ENCODE measurements around the gene DHRS3.

The DHRS3 gene

DNA sequence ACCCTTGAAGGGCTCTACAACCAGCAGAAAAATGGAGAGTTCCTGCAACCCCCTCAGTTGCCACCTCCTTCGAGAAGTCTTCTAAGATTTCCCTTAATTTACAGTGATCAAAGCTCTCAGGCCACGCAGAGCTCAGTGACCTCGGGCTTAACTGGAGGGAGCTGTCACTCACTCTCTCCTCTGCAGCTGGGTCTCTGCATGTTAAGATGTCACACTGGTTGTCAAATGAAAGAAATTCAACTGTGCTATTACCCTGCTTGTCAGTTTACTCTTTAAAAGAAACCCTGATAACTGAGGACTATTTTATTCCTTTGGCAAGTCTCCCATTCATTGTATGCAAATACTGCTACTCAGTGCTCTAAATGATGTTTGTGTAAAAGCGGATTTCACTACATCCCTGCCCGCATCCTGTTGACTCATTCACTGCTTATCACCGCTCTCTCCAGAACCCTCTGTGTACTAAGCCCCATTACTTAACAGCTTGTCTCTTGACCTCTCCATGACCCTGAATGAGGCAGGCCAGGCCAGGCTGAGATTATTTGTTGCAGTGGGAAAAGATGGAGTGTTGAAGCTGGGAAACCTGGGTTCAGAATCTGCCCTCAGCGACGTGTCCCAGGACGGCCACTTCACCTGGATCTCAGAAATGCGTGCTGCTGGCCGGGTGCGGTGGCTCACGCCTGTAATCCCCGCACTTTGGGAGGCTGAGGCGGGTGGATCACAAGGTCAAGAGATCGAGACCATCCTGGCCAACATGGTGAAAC is 13.7 kb downstream of the DHRS3 start:
- TF ChIP-seq POLR2AphosphoS5 (IDR thresholded peaks at IDR 0.05; ENCODE audit: low read depth, low read length) (peak; percentile 60; the same call in 1 of the 2 replicates), SIN3A (IDR thresholded peaks at IDR 0.05; ENCODE audit: borderline replicate concordance, insufficient read depth, low read length) (peak; percentile 94), FOXP2 (optimal IDR thresholded peaks at IDR 0.05; ENCODE audit: borderline replicate concordance, extremely low read depth, extremely low read length, insufficient read depth) (peak; percentile 96), TAF1 (IDR thresholded peaks at IDR 0.05; ENCODE audit: borderline replicate concordance, insufficient read depth, low read length) (peak; percentile 35; the same call in 1 of the 2 replicates)
- TF ChIP-seq, protein P1, sequence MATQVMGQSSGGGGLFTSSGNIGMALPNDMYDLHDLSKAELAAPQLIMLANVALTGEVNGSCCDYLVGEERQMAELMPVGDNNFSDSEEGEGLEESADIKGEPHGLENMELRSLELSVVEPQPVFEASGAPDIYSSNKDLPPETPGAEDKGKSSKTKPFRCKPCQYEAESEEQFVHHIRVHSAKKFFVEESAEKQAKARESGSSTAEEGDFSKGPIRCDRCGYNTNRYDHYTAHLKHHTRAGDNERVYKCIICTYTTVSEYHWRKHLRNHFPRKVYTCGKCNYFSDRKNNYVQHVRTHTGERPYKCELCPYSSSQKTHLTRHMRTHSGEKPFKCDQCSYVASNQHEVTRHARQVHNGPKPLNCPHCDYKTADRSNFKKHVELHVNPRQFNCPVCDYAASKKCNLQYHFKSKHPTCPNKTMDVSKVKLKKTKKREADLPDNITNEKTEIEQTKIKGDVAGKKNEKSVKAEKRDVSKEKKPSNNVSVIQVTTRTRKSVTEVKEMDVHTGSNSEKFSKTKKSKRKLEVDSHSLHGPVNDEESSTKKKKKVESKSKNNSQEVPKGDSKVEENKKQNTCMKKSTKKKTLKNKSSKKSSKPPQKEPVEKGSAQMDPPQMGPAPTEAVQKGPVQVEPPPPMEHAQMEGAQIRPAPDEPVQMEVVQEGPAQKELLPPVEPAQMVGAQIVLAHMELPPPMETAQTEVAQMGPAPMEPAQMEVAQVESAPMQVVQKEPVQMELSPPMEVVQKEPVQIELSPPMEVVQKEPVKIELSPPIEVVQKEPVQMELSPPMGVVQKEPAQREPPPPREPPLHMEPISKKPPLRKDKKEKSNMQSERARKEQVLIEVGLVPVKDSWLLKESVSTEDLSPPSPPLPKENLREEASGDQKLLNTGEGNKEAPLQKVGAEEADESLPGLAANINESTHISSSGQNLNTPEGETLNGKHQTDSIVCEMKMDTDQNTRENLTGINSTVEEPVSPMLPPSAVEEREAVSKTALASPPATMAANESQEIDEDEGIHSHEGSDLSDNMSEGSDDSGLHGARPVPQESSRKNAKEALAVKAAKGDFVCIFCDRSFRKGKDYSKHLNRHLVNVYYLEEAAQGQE (IDR thresholded peaks at IDR 0.05; ENCODE audit: insufficient read depth in 1 of 2, low read depth in 2 of 2, low read length in 2 of 2) = peak in 1 of 2 experiments; percentile 70; a peak in 2 of 4 replicates

DNA sequence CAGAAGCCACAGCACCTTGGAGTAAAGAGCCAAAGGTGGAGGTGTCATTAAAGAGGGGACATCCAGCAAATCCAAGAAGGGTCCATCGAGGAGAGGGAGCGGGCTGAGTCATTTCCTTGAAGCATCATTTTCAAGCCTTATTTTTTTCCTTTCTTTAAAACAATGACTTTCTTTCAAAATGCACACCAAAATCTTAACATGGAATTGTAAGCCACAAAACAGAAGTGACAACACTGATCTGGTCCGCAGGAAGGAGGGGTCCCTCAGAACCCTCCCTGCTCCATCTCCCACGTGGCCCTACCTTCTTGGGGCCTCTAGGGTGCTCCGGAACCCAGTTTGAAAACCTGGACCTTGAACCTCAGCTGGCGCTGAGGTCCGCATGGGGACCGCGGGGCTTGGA is 14.8 kb downstream of the DHRS3 start:
- TF ChIP-seq TAF1 (IDR thresholded peaks at IDR 0.05; ENCODE audit: borderline replicate concordance, insufficient read depth, low read length) (no peak), FOXP2 (optimal IDR thresholded peaks at IDR 0.05; ENCODE audit: borderline replicate concordance, extremely low read depth, extremely low read length, insufficient read depth) (no peak), SIN3A (IDR thresholded peaks at IDR 0.05; ENCODE audit: borderline replicate concordance, insufficient read depth, low read length) (no peak), POLR2AphosphoS5 (IDR thresholded peaks at IDR 0.05; ENCODE audit: low read depth, low read length) (no peak)
- TF ChIP-seq, protein P1 (IDR thresholded peaks at IDR 0.05; ENCODE audit: insufficient read depth in 1 of 2, low read depth in 2 of 2, low read length in 2 of 2) = no peak

DNA sequence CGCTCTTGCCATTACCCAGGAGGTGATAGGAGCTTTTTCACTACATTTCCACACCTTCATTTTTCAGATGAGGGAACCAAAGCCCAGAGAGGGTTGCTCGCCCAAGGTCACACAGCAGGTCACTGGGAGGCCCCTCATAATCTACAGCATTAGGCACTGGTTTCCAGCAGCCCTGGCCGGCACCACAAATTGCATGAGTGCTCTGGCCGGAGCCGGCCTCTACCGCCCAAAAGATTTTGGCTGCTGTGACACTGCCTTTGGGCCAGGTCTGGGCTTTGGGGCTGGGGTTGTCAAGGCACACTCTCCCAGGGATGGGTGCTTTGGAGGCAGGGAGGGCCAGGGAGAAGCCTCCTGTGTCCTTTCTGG is 15.4 kb downstream of the DHRS3 start:
- TF ChIP-seq, protein P1 (IDR thresholded peaks at IDR 0.05; ENCODE audit: insufficient read depth in 1 of 2, low read depth in 2 of 2, low read length in 2 of 2) = no peak
- TF ChIP-seq FOXP2 (optimal IDR thresholded peaks at IDR 0.05; ENCODE audit: borderline replicate concordance, extremely low read depth, extremely low read length, insufficient read depth) (no peak), POLR2AphosphoS5 (IDR thresholded peaks at IDR 0.05; ENCODE audit: low read depth, low read length) (no peak), TAF1 (IDR thresholded peaks at IDR 0.05; ENCODE audit: borderline replicate concordance, insufficient read depth, low read length) (no peak), SIN3A (IDR thresholded peaks at IDR 0.05; ENCODE audit: borderline replicate concordance, insufficient read depth, low read length) (no peak)

DNA sequence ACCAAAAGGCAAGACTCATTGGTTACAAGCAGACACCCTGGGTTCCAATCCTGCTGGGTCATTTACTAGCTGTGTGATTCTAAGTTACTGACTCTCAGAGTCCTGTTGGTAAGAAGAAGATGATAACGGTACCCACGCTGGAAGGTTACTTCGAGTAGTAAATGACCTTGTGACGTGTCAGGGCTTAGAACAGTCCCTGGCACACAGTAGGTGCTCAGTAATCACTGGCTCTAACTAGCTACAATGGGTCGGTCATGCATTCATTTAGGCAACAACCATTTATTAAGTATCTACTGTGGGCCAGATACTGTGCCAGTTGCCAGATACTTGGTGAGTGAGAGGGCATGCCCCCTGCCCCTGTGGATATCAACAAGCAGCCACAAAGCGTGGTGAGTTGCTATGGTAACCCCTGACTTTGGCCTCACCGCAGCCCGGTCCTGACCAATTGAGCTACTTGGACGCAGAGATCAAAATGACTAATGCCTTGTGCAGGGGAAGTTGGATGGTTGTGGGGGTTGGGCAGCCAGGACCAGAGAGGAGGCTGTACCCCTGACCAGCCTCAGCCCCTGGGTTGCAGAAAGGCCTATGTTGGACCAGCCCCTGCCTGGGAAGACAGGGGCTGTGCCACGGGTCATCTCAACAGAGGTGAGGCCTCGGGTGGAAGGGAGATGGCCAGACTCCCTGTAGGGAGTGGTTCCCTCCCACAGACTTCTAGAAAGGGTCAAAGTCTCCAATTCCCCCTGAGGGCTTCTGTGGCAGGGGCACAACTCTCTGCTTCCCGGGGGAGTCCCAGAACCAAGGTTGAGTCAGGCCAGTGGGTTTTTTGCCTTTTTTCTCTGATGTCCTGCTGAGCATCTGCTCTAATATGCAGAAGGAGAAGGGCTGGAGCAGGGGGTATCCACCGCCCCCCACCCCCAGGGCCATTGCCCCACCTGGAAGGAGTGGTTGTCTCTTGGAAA is 16.0 kb downstream of the DHRS3 start:
- TF ChIP-seq SIN3A (IDR thresholded peaks at IDR 0.05; ENCODE audit: borderline replicate concordance, insufficient read depth, low read length) = peak; percentile 62; the same call in 1 of the 2 replicates
- TF ChIP-seq FOXP2 (optimal IDR thresholded peaks at IDR 0.05; ENCODE audit: borderline replicate concordance, extremely low read depth, extremely low read length, insufficient read depth) = peak; percentile 18
- no peak for TF ChIP-seq TAF1 (IDR thresholded peaks at IDR 0.05; ENCODE audit: borderline replicate concordance, insufficient read depth, low read length)

DNA sequence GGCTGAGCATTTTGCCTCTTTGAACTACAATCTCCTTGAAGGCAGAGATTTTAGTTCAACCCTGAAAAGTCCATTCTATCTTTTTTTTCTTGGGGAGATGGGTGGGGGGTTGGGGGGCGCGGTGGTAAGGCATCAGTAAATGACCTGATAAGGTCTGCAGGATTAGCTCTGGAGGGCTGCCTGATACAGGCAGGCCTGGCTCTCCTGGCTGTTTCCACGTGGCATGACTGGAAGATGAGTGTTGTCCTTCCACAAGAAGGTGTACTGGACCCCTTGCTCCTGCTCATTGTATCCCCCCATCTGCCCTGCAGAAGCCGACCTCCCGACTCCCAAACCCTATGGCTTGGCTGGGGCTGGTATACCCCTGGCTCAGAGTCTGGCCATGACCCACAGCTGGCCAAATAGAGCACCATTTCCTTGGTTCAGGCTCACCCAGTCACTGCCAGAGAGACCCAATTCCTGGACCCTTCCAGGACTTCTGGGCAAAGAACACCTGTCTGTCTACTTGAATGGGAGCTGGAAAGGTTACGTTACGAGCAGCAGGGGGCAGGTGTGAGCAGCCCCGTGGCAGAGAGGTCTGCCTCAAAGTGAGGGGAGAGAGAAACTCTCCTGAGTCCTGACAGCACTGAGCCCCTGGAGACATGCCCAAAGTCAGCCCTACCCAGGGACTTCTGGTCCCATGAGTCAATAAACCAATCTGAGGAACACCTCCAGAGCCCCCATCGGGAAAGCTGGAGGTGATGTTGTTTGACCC is 17.0 kb downstream of the DHRS3 start:
- no peak for TF ChIP-seq TAF1 (IDR thresholded peaks at IDR 0.05; ENCODE audit: borderline replicate concordance, insufficient read depth, low read length)
- TF ChIP-seq, protein P1 (IDR thresholded peaks at IDR 0.05; ENCODE audit: insufficient read depth in 1 of 2, low read depth in 2 of 2, low read length in 2 of 2) = no peak
